ENCODE measurements around the gene CSMD2.

GRCh38 chr1:33477451-33477850 lies 687.6 kb downstream of the CSMD2 start:
- TF ChIP-seq CTCF (IDR thresholded peaks at IDR 0.05; ENCODE audit: low read length) (no peak), EZH2 (optimal IDR thresholded peaks at IDR 0.05; ENCODE audit: low read depth, low read length) (no peak), EZH2phosphoT487 (IDR thresholded peaks at IDR 0.05; ENCODE audit: low read length) (no peak)

Data from MM.1S (cell line).